Smooth muscle cell (in vitro differentiated cells): Measurements from ENCODE around the gene LPIN2. TPM values are rescaled to one million over a fixed set of nuclear protein-coding genes. Genes with fewer than 3 reads are reported as not detected.

Source experiments
- DNase-seq: peaks from one replicate; lab custom pipeline; 2025; ENCODE audit not compliant: unreplicated experiment; lab: John Stamatoyannopoulos, UW
- H2AFZ ChIP-seq: fragments of 200-600 bp; sonication (generic); 2 replicates; pipeline ENCODE4 v1.6.0; 2016; ENCODE audit warnings: antibody characterized with exemption, low read depth, mild to moderate bottlenecking
- H3F3A ChIP-seq: fragments of 200-600 bp; sonication (generic); 2 replicates; pipeline ENCODE4 v1.6.0; 2017; ENCODE audit warnings: antibody characterized with exemption, low read depth
- H3K27ac ChIP-seq: fragments of 200-600 bp; sonication (generic); 2 replicates; pipeline ENCODE4 v1.5.1; 2016; ENCODE audit warnings: low read depth, mild to moderate bottlenecking
- H3K27me3 ChIP-seq: fragments of 200-600 bp; sonication (generic); 2 replicates; pipeline ENCODE4 v1.6.1; 2016; ENCODE audit warnings: low read depth, mild to moderate bottlenecking
- H3K36me3 ChIP-seq: fragments of 200-600 bp; sonication (generic); 2 replicates; pipeline ENCODE4 v1.5.1; 2016; ENCODE audit warnings: low read depth
- H3K4me1 ChIP-seq: fragments of 200-600 bp; sonication (generic); 2 replicates; pipeline ENCODE4 v1.5.1; 2016; ENCODE audit warnings: low read depth
- H3K4me2 ChIP-seq: fragments of 200-600 bp; sonication (generic); 2 replicates; pipeline ENCODE4 v1.6.0; 2016; ENCODE audit warnings: mild to moderate bottlenecking
- H3K4me3 ChIP-seq: fragments of 200-600 bp; sonication (generic); 2 replicates; pipeline ENCODE4 v1.5.1; 2016; ENCODE audit warnings: mild to moderate bottlenecking
- H3K79me2 ChIP-seq: fragments of 200-600 bp; sonication (generic); 2 replicates; pipeline ENCODE4 v1.6.0; 2016; ENCODE audit warnings: low read depth, mild to moderate bottlenecking
- H3K9ac ChIP-seq: fragments of 200-600 bp; sonication (generic); 2 replicates; pipeline ENCODE4 v1.6.0; 2016; ENCODE audit warnings: low read depth
- H3K9me3 ChIP-seq: fragments of 200-600 bp; sonication (generic); replicated peaks from 2 replicates; pipeline ENCODE4 v1.5.1; 2016; ENCODE audit warnings: low read depth
- H4K20me1 ChIP-seq: fragments of 200-600 bp; sonication (generic); 2 replicates; pipeline ENCODE4 v1.6.0; 2016; ENCODE audit warnings: low read depth
- CTCF ChIP-seq: fragments of 200-600 bp; sonication (generic); IDR thresholded peaks from 2 replicates; pipeline ENCODE4 v1.5.1; 2017; ENCODE audit warnings: borderline replicate concordance, mild to moderate bottlenecking, antibody characterized with exemption; ENCODE audit not compliant: insufficient read depth, poor library complexity, severe bottlenecking
- whole genome bisulfite sequencing: methylation state at CpG from one replicate; pipeline ENCODE4 v1.1.7; 2016; ENCODE audit warnings: low lambda C conversion rate; 5-methylcytosine and 5-hydroxymethylcytosine counted together
- polyA plus RNA-seq: library from polyadenylated mRNA; unstranded; fragments of >200 nt; fragmentation: Nextera tagmentation; extraction: Ambion mirVana; gene quantifications from 2 replicates; pipeline ENCODE4 v1.2.1, GENCODE V29; 2016
- total RNA-seq: library from RNA; depleted of rRNA; stranded (reverse); fragments of >200 nt; gene quantifications from 2 replicates; pipeline ENCODE4 v1.2.3, GENCODE V29; 2014

The LPIN2 gene, protein sequence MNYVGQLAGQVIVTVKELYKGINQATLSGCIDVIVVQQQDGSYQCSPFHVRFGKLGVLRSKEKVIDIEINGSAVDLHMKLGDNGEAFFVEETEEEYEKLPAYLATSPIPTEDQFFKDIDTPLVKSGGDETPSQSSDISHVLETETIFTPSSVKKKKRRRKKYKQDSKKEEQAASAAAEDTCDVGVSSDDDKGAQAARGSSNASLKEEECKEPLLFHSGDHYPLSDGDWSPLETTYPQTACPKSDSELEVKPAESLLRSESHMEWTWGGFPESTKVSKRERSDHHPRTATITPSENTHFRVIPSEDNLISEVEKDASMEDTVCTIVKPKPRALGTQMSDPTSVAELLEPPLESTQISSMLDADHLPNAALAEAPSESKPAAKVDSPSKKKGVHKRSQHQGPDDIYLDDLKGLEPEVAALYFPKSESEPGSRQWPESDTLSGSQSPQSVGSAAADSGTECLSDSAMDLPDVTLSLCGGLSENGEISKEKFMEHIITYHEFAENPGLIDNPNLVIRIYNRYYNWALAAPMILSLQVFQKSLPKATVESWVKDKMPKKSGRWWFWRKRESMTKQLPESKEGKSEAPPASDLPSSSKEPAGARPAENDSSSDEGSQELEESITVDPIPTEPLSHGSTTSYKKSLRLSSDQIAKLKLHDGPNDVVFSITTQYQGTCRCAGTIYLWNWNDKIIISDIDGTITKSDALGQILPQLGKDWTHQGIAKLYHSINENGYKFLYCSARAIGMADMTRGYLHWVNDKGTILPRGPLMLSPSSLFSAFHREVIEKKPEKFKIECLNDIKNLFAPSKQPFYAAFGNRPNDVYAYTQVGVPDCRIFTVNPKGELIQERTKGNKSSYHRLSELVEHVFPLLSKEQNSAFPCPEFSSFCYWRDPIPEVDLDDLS
- 17.9 and 20.0 TPM in 2 replicates for total RNA-seq
- polyA plus RNA-seq, result 12.4 and 15.4 TPM in 2 replicates

DNA sequence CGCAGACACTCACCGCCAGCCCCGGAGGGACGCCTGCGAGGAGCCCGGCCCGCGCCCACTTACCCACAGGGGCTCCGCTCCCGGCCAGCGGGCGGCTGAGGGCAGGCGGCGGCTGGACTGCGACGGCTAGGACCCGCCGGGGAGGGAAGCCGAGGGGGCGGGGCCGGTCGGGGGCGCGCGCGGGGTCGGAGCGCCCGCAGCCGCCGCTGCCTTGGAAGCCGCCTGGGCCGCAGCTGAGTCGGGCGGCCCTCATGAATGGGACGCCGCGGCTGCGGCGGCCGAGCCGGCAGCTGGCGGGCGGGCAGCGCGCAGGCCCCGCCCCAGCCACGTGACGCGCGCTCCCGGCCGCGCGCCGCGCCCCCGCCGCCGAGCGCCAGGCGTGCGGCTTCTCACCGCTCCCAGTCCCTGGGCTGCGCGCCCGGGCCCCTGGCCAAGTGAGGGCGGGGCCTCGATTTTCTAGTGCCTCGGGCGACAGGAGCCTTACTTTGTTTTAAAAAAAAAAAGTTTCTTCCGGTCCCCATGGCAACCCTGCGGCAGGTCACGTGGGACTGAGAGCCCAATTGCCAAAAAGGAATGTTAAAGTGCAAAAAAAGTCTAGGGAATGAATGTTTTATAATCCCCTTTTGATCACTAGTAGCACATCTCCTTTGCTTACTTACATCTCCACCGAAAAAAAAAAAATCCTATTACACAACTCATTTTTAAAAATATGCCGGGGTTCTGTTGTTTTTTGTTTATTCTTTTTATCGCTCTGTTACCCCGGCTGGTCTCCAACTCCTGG lies at the start of gene LPIN2:
Gene LPIN2 (minus strand): TSS at position 121 of the 781 bp plus-strand sequence. CDS start 52,304 bp downstream, outside the sequence.
- H3K9ac ChIP-seq, result peak within 1 kb of the TSS; percentile 80
- H3K4me3 ChIP-seq, result peak within 1 kb of the TSS; percentile 85
- no peak for TF ChIP-seq CTCF
- H3K4me1 ChIP-seq, result peaks cover 4% of the 10 kb centered on the region
- H3K79me2 ChIP-seq, result peaks cover 38% of the 10 kb centered on the region
- 6% methylated on average over 36 of the region's 78 CpGs for WGBS
- H3K36me3 ChIP-seq, result no peaks in the 10 kb centered on the region
- H3K27me3 ChIP-seq, result no peaks in the 10 kb centered on the region
- H3K9me3 ChIP-seq, result no peaks in the 10 kb centered on the region
- peak within 1 kb of the TSS; percentile 80 for H3K27ac ChIP-seq
- peak within 1 kb of the TSS; percentile 88 for H3K4me2 ChIP-seq
- H2AFZ ChIP-seq, result peak within 1 kb of the TSS; percentile 81
- H3F3A ChIP-seq, result no peaks in the 10 kb centered on the region
- H4K20me1 ChIP-seq, result peaks cover 15% of the 10 kb centered on the region
- DNase-seq, result peak; percentile 83

- H3K9me3 ChIP-seq, result no peaks in the 10 kb centered on the region
- H3K4me2 ChIP-seq, result no peak overlapping the region
- no peaks in the 10 kb centered on the region for H3K79me2 ChIP-seq
- no peak for DNase-seq
- no peak overlapping the region for H3K4me3 ChIP-seq
- no peak overlapping the region for H2AFZ ChIP-seq
- TF ChIP-seq CTCF, result no peak
- H3K27me3 ChIP-seq, result no peaks in the 10 kb centered on the region
- H3F3A ChIP-seq, result peaks cover 4% of the 10 kb centered on the region
- no peak overlapping the region for H3K9ac ChIP-seq
- H3K4me1 ChIP-seq, result no peaks in the 10 kb centered on the region
- H3K36me3 ChIP-seq, result no peaks in the 10 kb centered on the region
- WGBS, result 86% methylated on average over 11 of the region's 11 CpGs
- no peak overlapping the region for H3K27ac ChIP-seq
- H4K20me1 ChIP-seq, result no peaks in the 10 kb centered on the region
These were observed 48.8 kb upstream of the LPIN2 start for GRCh38 chr18:3061581-3062312.

DNA sequence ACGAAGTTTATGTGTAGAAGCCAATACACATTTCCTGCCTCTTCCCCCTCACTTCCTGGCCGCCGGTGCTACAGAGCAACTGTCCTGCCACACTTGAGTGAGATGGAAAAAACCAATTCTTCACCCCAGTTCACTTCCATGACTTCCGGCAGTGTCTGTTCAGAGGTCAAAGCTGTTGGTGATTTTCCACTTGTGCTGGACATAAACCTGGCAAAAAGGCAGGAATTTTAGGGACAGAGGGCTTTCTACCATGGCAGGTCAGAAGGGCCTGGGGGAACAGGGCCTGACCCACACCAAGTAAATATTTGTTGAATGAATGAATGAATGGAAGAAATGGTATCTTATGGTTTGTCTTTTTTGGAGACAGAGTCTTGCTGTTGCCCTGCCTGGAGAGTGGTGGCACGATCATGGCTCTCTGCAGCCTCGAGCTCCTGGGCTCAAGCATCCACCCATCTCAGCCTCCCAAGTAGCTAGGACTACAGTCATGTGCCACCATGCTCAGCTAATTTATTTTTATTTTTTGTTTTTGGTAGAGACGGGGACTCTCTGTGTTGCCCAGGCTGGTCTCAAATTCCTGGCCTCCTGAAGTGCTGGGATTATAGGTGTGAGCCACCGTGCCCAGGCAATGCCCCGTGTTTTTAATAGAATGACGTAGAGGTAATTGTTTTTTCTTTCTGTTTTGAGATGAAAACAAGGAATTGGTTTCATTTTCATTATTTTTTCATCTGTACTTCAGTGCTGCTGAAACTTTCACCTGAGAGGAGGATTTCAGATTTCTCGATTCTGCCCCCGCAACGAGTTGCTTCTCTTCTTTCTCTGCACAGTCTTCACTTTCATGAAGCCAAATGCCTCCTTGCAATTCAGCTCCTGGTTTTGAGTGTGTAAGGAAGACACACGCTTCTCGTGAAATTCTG lies 48.0 kb upstream of the LPIN2 start:
- no peaks in the 10 kb centered on the region for H4K20me1 ChIP-seq
- no peaks in the 10 kb centered on the region for H3K79me2 ChIP-seq
- no peak for TF ChIP-seq CTCF
- peaks cover 9% of the 10 kb centered on the region for H3F3A ChIP-seq
- no peaks in the 10 kb centered on the region for H3K9me3 ChIP-seq
- H3K36me3 ChIP-seq, result no peaks in the 10 kb centered on the region
- no peak overlapping the region for H3K27ac ChIP-seq
- H2AFZ ChIP-seq, result no peak overlapping the region
- H3K4me3 ChIP-seq, result no peak overlapping the region
- H3K4me1 ChIP-seq, result no peaks in the 10 kb centered on the region
- DNase-seq, result no peak
- H3K4me2 ChIP-seq, result no peak overlapping the region
- no peaks in the 10 kb centered on the region for H3K27me3 ChIP-seq
- 87% methylated on average over 15 of the region's 15 CpGs for WGBS
- no peak overlapping the region for H3K9ac ChIP-seq
